Measurements from ENCODE around the gene UXT. TPM values are rescaled to one million over a fixed set of nuclear protein-coding genes. Genes with fewer than 3 reads are reported as not detected.

Gene UXT
- total and polyA plus RNA-seq, 2 donors (not counting 3 experiments of a cell fraction or from before 2014, with no cell fraction given) = 91.2 to 153 TPM

DNA sequence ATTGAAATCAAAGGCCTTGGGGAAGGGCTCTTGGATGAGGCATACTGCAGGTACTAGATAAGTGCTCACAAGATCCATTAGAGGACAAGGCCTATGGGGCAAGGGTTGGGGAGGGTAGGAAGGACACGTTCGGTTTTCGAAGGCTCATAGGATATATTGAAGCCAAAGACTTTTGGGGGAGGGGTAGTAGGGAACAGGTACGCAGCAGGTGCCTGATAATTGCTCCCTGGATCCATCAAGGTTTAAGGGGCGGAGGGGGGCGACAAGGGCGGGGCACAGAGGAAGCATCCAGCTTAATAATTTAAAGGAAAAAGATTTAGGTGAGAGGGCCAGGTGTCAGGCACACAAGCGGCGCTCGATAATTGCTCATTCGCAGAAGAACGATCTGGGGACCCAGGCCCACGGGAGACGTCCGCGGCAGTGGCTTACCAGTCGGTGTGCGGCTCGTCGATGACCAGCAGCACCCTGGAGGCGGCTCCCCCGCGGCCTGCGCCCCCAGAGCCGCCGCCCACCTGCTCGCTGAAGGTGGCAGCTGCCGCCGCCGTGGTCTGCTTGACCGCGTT, 40.0 kb downstream of the UXT start:
- CTCF ChIA-PET = no interaction called here

More for the DNA sequence above, 40.0 kb downstream of the UXT start:
- POLR2A ChIA-PET = no interaction called here
- Histone ChIP-seq H2AFZ (ENCODE audit: low read depth, low read length) (no peak overlapping the region), H3K27ac (ENCODE audit: insufficient read depth, low read depth, low read length) (no peak overlapping the region), H3K9me3 (replicated peaks; ENCODE audit: control insufficient read depth, insufficient read depth, low read length) (no peaks in the 10 kb centered on the region), H3K36me3 (ENCODE audit: control insufficient read depth in 2 of 2, extremely low read depth in 1 of 2, insufficient read depth in 2 of 2, low read length in 2 of 2) (no peaks in the 10 kb centered on the region), H3K79me2 (ENCODE audit: control insufficient read depth, insufficient read depth, low read length) (no peaks in the 10 kb centered on the region), H3K9ac (replicated peaks; ENCODE audit: extremely low read depth, insufficient read depth, low read length) (no peak overlapping the region), H3K27me3 (ENCODE audit: control insufficient read depth in 2 of 2, insufficient read depth in 2 of 2, low read length in 2 of 2) (peaks cover 5 to 8% of the 10 kb centered on the region in 2 experiments), H4K20me1 (replicated peaks; ENCODE audit: control insufficient read depth, extremely low read depth, insufficient read depth, low read length) (no peaks in the 10 kb centered on the region), H3K4me3 (replicated peaks in 1 of 3; ENCODE audit: insufficient read depth in 1 of 3, low read depth in 1 of 3, low read length in 3 of 3) (no peak overlapping the region), H3K4me1 (ENCODE audit: control insufficient read depth, extremely low read depth, insufficient read depth, low read length) (peaks cover 3% of the 10 kb centered on the region), H3K9me1 (replicated peaks; ENCODE audit: control insufficient read depth, extremely low read depth, insufficient read depth, low read length) (no peaks in the 10 kb centered on the region), H3K4me2 (ENCODE audit: insufficient read depth, low read length) (no peak overlapping the region)
- no peak for DNase-seq (ENCODE audit: low read depth, low spot score)
- no TSS peak for BruUV-seq (replicated peaks)
- no peak for TF ChIP-seq CTCF (IDR thresholded peaks at IDR 0.05; ENCODE audit: extremely low read depth in 1 of 2, insufficient read depth in 1 of 2, low read depth in 1 of 2, low read length in 2 of 2)
- no peak for TF ChIP-seq MYC (IDR thresholded peaks at IDR 0.05; ENCODE audit: low read depth, low read length)
- no peak for TF ChIP-seq POLR2A (IDR thresholded peaks at IDR 0.05; ENCODE audit: low read depth, low read length)
- no peak for TF ChIP-seq GATA2 (IDR thresholded peaks at IDR 0.05; ENCODE audit: insufficient read depth, insufficient read length, low read depth, low read length)
- TF ChIP-seq MAX (IDR thresholded peaks at IDR 0.05; ENCODE audit: insufficient read depth, insufficient read length) = no peak
- TF ChIP-seq POLR2AphosphoS5 (IDR thresholded peaks at IDR 0.05; ENCODE audit: insufficient read depth, low read depth, low read length) = no peak
- no peak for TF ChIP-seq FOS (IDR thresholded peaks at IDR 0.05; ENCODE audit: borderline replicate concordance, insufficient read depth, low read length)
- TF ChIP-seq EZH2 (IDR thresholded peaks at IDR 0.05; ENCODE audit: borderline replicate concordance, low read depth, low read length, severe bottlenecking) = no peak
- no peak for TF ChIP-seq JUN (IDR thresholded peaks at IDR 0.05; ENCODE audit: borderline replicate concordance, insufficient read depth, insufficient read length, low read depth)
- dilution Hi-C loops (cut with MboI; ENCODE audit: extremely low pct_ligation_motif_present, low sequenced_read_pairs) (no loop called here), intact Hi-C loops (cut with micrococcal nuclease) (loop anchor here (1.0 kb wide), 1 partner anchor 37 kb away; the partner anchor contains the start of gene TIMP1)
- no peak for FAIRE-seq

All from endothelial cell of umbilical vein (primary cell).